HTERT RPE-1 (cell line): ENCODE results near the gene TOR1B.
"Not testable (repeated sequence)": the region's sequence is repeated elsewhere in the genome, so short reads cannot be mapped to it uniquely, and the experiment has no call there.

Source experiments
- in situ Hi-C: fragments of 300-500 bp; cut with MboI; formaldehyde crosslinking; loops from 4 replicates; pipeline ENCODE4 v1.14.3; 2020; ENCODE audit warnings: low sequenced_read_pairs

The TOR1B gene

DNA sequence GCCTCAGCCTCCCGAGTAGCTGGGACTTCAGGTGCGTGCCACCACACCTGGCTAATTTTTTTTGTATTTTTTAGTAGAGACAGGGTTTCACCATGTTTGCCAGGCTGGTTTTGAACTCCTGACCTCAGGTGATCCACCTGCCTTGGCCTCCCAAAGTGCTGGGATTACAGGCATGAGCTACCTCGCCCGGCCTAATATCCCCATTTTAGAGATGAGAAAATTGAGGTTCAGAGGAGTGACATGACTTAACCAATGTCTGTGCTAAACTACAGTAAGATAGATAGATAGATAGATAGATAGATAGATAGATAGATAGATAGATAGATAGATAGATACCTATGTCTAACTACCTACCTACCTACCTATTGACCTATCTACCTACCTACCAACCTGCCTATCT, 26.9 kb upstream of the TOR1B start:
- in situ Hi-C loops = not testable (repeated sequence)

DNA sequence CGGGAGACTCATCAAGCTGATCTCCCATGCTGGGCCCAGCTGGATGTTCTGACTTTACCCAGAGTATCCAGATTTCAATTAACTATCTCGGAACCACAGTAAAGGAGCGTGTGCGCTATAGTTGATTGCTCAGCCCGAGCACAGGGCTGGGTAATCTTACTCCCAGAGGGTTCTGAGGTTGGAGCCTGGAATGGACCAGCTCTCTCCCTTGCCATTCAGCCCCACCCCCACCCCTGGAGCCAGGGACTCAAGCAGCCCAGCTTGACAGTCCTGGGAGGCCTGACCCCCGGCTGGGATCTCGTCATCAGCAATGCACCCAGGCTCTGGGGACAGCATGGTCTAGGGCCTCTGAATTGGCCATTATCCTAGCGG, 26.4 kb upstream of the TOR1B start:
- in situ Hi-C loops = no loop called here

DNA sequence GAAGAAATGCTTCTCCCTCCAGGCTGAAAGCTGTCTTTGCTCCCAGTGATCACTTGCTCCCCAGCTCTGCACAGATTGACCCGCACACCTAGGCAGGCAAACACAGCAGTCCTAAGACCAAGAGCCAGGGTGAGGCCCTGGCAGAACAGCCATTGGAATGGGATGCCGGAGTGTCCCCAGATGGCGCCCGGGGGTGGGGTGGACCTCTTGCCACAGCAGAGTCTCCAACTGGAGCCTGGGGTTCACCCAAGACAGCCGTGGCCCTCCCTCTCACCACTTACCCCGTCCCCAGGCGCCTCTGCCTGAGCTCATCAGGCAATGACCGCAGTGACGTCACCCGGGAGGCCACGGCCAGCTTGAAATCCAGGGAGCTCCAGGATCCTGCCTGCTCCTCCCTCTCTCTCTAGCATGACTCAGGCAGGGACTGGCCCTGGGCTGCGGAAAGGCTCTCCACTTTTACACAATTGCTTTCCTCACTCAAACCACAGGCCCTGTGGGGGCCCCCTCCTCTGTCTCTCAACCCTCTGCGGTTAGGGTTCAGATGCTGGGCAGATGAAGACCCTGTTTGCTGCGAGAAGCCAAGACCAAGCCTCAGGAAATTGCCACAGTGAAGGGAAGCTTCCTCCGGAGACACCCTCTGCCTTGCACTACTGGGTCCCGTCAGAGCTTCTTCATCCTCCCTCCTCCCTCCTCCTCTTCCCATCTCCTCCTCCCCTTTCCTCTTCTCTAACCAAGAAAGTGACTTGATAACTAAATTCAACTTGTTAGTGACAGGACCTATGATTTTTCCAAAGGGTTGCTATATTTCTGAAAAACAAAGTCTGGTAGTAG, 25.8 kb upstream of the TOR1B start:
- in situ Hi-C loops = no loop called here

DNA sequence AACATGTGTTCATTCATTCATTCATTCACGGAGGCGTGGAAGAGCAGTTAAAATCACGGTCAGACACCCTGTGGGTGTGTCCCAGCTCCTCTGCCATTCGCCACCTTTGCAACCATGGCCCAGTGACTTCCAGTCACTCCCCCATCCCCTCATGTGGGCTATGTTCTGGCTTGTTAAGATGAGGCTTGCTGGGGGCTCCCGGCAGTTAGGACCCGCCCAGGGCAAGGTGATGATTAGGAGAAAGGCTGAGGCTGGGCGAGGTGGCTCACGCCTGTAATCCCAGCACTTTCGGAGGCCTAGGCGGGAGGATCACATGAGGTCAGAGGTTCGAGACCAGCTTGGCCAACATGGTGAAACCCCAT, 25.2 kb upstream of the TOR1B start:
- in situ Hi-C loops = no loop called here

DNA sequence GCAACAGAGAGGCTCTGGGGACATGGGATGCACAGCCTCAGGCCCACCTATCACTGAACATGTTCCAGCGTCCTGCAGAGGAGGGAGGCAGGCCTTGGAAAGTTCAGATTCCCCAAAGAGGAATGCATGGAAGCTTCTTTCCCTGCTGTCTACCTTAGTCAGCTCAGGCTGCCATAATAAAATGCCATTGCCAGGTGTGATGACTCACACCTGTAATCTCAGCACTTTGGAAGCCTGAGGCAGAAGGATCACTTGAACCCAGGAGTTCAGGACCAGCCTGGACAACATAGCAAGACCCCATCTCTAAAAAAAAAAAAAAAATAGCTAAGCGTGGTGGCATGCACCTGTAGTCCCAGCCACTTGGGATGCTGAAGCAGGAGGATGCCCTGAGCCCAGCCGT, 24.5 kb upstream of the TOR1B start:
- in situ Hi-C loops = no loop called here

DNA sequence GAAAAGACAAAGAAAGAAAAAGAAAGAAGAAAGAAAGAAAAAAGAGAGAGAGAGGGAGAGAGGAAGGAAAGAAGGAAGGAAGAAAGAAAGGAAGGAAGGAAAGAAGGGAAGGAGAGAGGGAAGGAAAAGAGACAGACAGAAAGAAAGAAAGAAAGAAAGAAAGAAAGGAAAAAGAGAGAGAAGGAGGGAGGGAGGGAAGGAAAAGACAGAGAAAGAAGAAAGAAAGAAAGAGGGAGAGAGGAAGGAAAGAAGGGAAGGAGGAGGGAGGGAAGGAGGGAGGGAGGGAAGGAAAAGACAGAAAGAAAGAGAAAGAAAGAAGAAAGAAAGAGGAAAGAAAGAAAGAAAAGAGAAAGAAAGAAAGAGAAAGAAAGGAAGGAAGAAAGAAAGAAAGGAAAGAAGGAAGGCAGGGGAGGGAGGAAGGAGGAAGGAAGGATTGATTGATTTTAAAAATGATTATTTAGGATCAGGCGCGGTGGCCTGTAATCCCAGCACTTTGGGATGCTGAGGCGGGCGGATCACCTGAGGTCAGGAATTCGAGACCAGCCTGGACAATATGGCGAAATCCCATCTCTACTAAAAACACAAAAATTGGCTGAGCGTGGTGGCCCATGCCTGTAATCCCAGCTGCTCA, 23.3 kb upstream of the TOR1B start:
- in situ Hi-C loops = no loop called here

DNA sequence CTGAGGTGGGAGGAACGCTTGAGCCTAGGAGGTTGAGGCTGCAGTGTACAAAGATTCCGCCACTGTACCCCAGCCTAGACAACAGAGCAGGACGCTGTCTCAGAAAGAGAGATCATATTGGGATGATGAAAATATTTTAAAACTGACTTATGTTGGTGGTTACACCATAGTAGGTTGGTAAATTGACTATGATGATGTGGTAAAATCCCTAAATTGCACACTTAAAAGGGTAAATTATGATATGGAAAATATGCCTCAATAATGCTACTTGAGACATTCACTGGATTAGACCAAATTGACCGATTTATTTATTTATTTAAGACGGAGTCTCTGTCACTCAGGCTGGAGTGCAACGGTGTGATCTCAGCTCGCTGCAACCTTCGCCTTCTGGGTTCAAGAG, 21.9 kb upstream of the TOR1B start:
- in situ Hi-C loops = no loop called here

DNA sequence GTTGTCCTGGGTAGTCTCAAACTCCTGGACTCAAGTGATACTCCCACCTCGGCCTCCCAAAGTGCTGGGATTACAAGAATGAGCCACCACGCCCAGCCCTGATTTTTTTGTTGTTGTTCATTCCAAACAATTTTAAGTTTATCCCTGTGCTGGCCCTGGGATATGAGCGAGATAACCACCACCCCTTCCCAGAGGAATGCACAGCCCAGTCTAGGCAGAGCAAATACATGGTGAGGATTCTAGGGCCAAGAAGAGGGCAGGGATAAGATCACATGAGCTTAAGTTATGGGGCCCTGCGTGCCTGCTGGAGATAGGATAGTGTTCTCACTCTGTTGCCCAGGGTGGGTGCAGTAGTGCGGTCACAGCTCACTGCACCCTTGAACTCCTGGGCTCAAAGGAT, 21.0 kb upstream of the TOR1B start:
- in situ Hi-C loops = no loop called here

DNA sequence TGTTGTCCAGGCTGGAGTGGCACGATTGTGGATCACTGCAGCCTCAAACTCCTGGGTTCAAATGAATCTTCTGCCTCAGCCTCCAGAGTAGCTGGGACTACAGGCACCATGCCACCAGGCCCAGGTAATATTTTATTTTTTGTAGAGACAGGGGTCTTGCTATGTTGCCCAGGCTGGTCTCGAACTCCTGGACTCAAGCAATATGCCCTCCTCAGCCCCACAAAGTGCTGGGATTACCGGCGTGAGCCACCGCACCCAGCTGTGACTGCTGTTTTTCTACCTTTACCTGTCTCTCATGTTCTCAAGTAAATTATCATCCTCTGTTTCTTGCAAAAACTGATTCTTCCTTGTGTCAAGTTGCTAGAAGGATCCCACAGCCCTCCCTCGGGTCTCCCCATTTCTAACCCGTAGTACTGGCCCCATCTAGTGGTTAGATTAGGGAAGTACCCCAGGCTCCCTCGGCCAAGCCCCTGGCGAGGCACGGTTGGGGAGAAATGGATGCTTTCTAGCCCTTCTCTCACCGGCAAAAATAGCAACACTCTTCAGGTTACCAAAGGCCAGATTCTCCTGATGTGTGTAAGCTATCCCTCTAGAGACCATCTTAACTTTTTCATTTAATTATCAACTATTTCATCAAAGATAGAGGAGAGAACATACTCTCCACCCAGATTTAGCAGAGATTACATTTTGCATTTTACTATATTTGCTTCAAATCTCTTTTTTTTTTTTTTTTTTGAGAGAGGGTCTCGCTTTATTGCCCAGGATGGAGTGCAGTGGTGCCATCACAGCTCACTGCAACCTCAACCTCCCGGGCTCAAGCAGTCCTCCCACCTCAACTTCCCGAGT, 19.2 kb upstream of the TOR1B start:
- in situ Hi-C loops = no loop called here

DNA sequence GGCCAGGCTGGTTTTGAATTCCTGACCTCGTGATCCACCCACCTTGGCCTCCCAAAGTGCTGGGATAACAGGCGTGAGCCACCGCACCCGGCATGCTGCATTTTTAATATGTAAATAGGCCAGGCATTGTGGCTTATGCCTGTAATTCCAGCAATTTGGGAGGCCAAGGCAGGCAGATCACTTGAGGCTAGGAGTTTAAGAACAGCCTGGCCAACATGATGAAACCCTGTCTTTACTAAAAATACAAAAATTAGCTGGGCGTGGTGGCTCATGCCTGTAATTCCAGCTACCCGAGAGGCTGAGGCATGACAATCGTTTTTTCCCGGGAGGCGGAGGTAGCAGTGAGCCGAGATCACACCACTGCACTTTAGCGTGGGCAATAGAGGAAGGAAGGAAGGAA, 18.0 kb upstream of the TOR1B start:
- in situ Hi-C loops = not testable (repeated sequence)

DNA sequence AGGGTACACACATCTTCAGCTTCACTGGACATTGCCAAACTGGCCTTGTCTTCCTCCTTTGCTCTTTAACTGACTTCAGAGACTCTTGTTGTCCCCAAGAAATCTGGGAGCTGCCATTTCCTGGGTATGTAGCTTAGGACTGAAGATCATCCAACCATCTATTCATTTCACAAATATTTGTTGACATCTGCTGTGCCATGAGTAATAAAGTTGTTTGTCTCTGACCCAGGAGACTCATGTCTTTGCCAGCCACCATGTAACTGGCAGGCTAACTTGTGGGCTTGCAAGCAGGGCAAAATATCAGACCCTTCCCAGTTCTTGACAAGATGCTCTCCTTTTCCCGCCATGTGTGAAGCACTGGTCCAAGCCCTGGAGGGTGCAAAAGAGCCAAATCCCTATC, 17.1 kb upstream of the TOR1B start:
- in situ Hi-C loops = no loop called here

DNA sequence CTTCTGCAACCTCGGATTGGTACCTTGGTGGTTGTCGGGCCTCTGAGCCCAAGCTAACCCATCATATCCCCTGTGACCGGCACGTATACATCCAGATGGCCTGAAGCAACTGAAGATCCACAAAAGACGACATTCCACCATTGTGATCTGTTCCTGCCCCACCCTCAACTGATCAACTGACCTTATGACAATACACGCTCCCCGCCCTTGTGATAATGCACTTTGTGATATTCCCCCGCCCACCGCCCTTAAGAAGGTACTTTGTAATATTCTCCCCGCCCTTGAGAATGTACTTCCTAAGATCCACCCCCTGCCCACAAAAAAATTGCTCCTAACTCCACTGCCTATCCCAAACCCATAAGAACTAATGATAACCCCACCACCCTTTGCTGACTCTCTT, 16.5 kb upstream of the TOR1B start:
- in situ Hi-C loops = no loop called here

DNA sequence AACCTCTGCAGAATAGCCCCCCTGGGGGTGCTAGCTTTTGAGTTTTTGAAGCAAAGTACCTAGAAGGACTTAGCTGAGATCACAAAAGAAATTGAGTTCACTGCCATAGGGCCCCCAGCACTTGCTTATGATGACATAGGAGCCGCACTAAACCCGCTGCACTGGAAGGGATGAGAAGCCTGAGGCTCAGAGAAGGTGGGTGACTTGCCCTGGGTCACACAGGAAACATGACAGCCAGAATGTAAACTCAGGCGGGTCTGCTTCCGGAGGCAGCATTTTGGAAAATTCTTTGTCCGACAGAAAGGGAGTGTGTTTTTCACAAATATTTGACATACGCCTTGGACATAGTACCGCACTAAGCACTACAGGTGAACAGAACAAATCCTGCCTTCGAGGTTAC, 8.4 kb upstream of the TOR1B start:
- in situ Hi-C loops = no loop called here

DNA sequence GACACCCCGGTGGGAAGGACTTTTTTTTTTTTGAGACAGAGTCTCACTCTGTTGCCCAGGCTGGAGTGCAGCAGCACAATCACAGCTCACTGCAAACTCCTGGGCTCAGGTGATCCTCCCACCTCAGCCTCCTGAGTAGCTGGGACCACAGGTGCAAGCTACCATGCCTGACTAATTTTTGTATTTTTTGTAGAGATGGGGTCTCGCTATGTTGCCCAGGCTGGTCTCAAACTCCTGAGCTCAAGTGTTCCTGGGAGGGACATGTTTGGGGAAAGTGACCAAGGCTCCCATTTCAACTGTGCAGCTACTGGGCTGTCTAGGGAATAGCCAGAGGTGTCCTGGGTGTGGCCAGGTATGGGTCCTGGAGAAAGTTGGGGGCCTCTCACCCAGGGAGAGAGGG, 7.0 kb upstream of the TOR1B start:
- in situ Hi-C loops = not testable (repeated sequence)

DNA sequence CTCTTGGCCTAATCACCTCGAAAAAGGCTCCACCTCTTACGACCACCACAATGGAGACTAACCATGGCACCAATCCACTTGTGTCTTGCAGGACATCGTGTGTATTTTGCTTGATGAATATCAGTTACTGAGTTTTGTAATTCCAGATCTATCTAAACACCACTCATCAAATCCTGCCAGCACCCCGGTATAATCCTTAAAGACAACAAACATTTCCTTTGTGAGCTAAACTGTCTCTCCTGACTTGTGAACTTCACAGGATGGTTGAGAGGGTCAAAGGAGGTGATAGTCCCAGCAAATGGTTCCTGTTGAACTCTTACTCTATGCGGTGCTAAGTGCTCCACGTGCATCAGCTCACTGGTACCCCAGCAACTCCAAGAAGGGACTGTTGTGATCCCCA, 4.0 kb upstream of the TOR1B start:
- in situ Hi-C loops = no loop called here

DNA sequence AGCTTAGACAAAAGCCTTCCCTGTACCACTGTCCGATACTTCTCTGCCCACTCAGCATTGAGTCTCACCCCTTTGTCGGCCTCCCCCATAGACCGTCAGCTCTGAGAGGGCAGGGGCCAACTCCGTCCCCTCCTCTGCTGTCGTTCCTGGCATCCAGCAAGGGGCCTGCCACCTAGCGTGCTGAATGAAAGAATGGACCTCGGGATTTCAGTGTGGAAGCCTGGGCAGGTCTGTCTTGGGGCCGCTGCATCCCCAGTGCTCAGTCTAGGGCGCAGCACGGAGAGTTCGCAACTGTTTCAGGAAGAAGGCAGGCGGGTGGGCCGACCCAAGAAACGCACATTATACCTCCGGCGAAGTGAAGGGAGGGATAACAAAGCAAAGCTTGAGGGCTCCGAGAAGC, 1.5 kb upstream of the TOR1B start:
- in situ Hi-C loops = no loop called here

DNA sequence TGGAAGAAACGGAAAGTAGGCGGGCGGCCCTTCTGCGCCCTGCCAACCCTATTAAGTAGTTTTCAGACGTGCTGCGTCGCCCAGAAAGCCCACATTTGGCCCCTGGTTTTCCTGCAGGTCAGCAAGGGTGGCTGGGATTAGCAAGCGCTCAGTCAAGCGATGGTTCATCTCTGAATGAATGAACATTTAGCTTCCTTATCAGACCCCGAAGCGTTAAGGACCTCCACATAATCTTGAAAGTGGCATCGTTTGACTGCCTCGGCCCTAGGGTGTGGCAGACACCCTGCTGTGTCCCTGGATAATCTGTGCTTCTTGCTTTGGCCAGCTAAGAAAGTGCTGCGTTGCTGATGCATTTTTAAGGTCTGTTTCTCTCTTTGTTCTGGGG, 684 bp downstream of the TOR1B start:
- in situ Hi-C loops = no loop called here

DNA sequence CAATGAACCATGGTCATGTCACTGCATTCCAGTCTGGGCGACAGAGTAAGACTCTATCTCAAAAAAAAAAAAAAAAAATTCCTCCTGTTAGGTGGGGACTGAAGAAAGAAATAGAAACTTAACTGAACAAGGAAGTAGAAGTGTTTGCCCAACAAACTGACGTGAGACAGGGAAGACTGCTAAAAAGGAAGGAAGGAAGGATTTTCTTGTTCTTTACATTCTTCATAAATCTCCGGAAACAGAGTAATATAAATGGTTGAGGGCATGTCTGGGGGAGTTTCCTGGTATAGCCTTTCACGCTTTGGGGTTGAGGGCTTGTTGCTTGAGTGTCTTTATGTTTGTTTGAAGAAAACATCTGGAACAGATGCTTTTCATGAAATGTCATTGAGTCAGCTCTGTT, 3.1 kb downstream of the TOR1B start:
- in situ Hi-C loops = no loop called here

DNA sequence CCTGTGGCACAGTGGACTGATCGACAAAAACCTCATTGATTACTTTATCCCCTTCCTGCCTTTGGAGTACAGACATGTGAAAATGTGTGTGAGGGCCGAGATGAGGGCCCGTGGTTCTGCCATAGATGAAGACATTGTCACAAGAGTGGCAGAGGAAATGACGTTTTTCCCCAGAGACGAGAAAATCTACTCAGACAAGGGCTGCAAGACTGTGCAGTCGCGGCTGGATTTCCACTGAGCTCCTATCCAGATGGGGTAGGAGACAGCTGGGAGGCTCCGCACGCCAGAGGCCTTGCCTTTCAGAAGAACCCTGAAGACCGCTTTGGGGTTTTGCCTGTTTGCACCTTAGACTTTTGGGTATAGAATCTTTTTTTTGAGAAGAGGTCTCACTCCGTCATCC, 6.4 kb downstream of the TOR1B start:
- in situ Hi-C loops = no loop called here

DNA sequence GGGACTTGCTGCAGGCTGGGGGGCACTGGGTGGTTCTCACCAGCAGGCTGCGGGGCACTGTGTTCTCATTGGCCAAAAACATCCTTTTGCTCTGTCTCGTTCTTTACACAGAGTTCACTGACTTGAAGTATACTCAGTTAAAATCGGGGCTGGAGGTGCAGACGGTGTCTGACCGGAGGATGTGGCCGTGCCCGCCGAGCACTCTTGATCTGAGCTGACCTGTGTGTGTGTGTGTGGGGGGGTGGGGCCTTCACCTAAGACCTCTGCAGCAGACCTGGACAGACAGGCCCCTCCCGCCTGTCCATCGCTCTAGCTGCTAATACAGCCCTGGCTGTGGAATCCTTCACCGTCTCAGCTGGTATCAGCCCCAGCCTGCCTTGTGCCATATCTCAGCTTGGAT, 7.1 kb downstream of the TOR1B start:
- in situ Hi-C loops = no loop called here

DNA sequence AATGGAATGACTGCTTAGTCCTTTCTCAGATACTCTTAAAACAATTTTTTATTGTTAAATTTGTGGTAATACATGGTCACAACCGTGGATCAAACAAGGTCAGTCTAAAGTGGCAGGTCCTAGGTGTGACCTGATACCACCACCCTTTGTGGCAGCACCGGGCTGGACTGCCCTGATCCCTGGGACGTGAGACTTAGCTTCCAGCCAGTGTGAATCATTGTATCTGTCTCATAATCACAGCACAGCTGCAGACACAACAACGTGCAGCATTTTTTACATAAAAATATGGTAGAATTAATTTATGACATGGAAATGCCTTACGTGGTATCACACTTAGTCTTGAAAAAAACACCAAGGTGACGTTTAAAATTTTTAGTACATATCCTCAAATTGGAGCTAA, 7.8 kb downstream of the TOR1B start:
- in situ Hi-C loops = no loop called here

DNA sequence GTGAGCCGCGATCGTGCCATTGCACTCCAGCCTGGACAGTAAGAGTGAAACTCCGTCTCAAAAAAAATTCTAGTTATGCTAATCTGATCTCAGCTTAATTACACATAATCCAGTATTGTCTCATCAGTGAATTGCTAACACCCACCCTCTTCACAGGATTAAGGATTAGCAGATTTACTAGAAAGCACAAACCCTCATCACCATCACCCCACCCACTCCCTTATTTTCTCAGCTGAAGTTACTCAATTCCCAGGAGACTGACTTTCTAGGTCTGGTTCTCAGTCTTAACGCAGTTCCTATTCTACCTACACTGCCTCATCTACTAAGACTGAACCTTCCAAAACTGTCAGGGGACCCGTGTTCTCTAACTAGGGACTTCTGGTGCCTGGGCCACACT, 9.0 kb downstream of the TOR1B start:
- in situ Hi-C loops = no loop called here
